ENCODE data around the gene TFF1.

TFF1 gene

GRCh38 chr21:42358937-42359336 lies 7.4 kb downstream of the TFF1 start:
- DNase-seq, result no peak

DNA sequence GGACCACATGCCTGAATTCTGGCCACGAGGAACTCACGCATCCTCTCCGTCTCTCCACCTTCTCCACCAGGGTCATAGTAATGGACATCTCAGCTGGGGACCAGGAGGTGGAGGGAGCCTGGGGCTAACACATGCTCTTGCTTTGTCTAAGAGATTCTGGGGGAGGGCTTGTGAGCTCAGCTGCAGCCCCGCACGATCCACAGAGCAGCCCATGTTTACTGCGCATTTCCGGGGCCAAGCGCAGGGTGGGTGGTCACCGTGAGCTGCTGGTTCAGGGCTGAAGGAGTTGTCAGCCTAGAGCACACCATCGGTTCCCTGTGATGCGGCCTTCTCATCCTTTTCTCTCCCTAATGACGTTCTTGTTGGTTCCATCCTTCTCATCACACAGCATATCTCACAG lies 8.1 kb downstream of the TFF1 start:
- DNase-seq, result no peak

DNA sequence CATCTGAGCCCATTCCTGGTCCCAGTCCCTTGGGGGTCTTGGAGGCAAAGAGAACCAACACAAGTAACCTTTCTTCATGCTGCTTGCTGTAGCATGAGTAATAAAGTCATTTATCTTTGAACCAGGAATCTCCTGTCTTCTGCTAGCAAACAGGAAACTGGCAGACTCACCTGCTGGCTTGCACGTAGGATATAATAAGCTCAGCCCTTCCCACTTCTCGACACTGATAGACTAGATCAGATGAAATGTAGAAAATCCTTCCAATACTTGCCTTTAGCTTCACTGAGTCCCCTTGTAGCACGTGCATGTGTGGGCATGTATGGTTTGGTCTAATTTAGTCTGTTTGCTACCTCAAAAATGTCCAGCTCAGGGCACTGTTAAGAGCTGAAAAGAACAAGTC lies 9.0 kb downstream of the TFF1 start:
- DNase-seq, result no peak

DNA sequence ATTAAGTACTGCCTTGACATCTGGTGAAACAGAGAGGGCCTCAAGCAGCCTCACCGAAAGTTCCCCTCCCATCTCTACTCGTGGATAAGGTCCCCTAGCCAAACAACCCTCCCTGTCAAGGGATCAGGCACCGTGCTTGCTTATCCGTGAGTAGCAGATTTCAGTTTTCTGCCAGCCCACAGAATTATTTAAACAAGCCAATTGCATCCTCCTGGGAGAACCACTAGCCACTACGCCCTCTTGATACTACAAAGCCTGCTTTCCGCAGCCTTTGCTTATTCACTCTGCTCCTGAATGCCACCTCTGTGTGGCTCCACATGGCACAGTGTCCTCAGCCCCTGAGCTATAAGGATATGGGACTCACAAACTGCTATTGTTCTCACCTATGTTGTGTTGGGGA lies 9.7 kb downstream of the TFF1 start:
- DNase-seq, result no peak

GRCh38 chr21:42356046-42356445 lies 10.3 kb downstream of the TFF1 start:
- DNase-seq, result no peak

DNA sequence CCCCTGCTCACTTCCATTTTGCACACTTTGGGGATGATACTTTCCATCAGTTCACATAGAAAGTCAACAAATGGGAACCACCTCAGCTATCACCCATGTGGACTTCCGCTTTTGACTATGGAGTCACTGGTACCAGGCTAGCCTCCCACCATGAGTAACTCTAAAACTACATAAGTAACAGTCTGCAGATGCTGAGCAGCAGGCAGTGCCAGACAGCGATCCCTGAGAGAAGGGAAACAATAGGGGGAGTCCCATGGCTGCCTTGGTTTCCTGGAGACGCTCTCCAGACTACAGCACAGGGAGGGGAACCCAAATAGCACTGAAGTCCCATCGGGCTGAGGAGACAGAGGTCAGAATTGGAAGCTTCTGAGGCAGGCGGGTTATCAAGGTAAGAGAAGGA lies 12.7 kb downstream of the TFF1 start:
- DNase-seq, result no peak

- DNase-seq, result no peak
Observed at GRCh38 chr21:42352441-42353095, 13.8 kb downstream of the TFF1 start.

- DNase-seq, result no peak
Observed at GRCh38 chr21:42351626-42352440, 14.5 kb downstream of the TFF1 start.

DNA sequence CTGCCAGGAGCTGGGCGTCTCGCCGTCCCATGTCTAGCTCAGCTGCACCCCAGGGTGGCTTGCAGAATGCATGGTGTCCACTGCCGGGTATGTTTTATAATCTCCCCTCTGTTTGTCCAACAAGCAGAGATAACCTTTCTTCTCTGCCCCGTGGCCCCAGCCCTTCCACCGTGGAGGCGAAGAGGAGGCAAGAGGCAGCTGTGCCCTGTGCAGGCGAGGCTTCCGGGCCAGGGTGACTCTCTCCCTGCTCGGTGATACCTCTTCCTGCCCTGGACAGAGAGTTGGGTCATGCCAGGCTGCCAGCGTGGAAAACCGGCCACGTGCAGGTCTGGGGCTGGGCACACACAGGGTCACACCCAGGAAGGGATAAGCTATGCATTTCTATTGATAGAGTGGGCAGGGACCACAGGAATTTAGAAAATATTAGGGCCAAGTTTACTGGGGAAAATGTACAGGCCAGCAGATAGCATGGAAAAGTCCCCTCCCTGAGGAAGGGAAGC lies 15.4 kb downstream of the TFF1 start, which contains the start of gene TFF2:
TSS of gene TFF2 (minus strand) at position 68 of the 500 bp plus-strand sequence. CDS start at position 31, 37 bp downstream.
- DNase-seq, result no peak

- no peak for DNase-seq
Observed at GRCh38 chr21:42350318-42350910, 15.9 kb downstream of the TFF1 start.

GRCh38 chr21:42349420-42350317 lies 16.7 kb downstream of the TFF1 start:
- DNase-seq, result no peak

GRCh38 chr21:42348762-42349161 lies 17.6 kb downstream of the TFF1 start:
- DNase-seq, result no peak

DNA sequence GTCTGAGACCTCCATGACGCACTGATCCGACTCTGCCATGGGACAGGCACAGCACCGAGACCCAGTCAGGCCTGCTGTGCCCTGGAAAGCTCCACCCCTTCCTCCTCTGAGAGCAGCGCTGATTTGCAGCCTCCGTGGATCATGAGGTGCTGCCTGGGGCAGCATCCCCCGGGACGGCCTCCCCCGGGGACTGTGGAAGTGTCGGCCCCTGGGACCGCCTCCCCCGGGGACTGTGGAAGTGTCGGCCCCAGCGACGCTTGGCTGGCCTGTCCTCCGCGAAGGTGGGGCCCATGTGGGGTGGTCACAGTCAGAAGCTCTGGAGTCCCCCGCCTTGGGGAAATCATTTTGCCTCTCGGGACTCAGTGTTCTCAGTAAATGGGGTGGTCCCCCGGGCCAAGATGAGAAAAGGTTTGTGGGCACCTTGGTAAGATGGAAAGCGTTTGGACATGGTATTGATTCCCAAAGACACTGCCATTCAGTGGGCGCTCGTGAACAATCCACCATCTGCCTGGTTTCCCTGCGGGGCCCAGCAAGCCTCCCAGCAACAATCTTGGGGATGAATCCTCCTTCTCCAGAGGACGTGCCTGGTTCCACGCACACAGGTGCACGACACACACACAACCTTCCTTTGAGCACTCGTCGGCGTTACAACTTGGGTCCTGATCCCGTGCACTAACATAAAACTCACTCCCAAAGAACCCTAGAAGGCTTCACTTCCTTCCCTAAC lies 18.6 kb downstream of the TFF1 start:
- no peak for DNase-seq

GRCh38 chr21:42346866-42347600 lies 19.3 kb downstream of the TFF1 start:
- DNase-seq, result no peak

DNA sequence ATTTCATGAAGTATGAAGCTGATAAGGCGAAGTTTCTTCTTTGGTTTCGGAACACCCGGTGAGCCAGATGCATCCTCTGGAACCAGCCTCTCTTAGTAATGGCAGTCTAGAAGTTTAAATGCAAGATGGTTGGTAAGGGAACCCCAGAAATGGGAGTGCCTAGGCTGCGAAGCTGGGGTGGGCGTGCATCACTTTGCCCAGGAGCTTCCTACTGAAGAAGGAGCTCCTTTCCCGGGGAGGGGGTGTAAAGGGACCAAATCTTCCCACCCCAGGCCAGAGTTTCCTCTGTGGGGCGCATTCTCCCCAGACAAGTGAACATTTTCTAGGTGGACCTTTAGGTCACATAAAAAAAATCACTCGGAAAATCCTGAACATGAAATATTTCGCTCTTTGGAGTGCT lies 19.9 kb downstream of the TFF1 start:
- DNase-seq, result no peak

GRCh38 chr21:42344631-42345030 lies 21.7 kb downstream of the TFF1 start:
- DNase-seq, result no peak

DNA sequence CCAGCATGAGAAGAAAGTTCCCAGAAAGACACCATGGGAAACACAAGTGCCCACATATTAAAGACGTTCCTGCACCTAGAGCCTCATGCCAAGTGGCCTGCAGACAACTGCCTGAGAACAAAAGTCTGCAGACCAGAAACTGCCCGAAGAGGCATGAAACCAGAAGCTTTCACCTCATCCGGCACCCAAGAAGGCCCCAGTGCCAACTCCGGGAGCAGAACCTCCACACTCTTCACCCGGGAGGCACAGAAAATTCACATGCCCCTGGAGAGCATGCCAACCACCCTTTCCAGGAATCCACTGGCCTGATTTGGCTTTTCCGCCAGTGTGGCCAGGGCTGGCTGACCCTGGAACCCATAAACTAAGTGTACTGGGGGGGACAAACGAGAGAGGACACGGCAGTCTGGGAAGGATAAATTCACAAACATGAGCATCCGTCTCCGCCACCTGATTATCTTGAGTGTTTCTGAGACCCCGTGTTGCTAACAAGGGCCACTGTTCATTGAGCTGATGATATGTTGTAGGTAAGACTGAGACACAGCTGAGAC lies 22.3 kb downstream of the TFF1 start:
- no peak for DNase-seq

DNA sequence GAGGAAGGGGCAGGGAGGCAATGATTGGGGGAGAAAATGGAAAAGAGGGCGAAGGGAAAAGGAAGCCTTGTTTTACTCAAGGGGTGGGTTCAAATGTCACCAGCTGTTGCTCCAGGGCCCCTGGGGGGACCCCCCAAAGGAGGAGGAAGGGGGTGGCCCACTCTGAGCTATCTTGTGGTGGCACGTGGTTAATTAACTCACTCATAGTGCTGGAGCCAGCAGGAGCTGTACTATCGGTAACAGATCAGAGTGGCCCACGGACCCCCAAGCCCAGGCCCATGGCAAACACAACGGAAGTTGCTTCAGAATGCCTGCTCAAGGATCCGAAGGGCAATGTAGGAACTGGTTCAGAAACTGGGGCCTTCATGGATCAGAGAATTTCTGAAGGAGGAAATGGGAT lies 22.8 kb downstream of the TFF1 start:
- DNase-seq, result no peak

DNA sequence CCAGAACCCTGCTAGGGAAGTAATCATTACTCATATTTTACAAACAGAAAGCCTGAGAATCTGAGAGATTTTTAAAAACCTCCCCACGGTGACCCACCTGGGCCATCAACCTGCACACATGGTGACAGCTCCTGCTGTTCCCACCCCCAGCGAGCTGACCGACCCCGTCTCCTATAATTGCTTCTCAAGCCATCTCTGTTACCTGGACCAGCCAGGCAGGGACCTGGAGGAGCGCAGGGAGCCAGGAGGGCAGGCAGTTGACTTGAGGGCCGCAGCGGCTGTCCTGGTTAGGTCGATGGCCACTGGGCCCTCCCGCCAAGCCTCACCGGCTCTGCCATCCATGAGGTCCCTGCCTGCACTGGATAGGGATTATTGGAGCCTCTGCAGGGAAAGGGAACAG lies 23.2 kb downstream of the TFF1 start:
- no peak for DNase-seq

DNA sequence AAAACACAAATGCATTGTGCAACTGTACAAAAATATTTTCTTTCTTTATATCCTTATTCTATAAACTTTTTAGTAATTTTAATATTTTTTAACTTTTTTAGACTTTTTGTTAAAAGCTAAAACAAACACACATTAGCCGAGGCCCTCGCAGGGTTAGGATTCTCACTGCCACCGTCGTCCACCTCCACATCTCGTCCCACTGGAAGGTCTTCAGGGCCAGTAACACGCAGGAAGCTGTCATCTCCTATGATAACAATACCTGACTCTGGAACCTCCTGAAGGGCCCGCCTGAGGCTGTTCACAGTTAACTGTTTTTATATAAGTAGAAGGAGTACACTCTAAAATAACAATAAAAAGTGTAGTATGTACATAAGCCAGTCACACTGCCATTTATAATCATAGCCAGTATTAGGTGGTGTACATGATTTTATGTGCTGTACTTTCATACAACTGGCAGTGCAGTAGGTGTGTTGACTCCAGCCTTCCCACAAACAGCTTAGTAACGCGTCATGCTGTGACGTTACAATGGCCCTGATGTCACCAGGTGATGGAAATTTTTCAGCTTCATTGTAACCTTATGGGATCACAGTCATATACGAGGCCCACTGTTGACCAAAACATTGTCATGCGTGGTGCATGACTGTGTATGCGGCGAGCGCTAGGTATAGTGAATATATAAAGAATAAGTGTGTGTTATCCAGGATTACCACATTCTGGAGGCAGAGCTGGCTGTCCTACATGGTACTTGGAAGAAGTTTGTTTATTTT lies 24.4 kb downstream of the TFF1 start:
- DNase-seq, result no peak
